Measurements from ENCODE around the gene PTGDS.

DNA sequence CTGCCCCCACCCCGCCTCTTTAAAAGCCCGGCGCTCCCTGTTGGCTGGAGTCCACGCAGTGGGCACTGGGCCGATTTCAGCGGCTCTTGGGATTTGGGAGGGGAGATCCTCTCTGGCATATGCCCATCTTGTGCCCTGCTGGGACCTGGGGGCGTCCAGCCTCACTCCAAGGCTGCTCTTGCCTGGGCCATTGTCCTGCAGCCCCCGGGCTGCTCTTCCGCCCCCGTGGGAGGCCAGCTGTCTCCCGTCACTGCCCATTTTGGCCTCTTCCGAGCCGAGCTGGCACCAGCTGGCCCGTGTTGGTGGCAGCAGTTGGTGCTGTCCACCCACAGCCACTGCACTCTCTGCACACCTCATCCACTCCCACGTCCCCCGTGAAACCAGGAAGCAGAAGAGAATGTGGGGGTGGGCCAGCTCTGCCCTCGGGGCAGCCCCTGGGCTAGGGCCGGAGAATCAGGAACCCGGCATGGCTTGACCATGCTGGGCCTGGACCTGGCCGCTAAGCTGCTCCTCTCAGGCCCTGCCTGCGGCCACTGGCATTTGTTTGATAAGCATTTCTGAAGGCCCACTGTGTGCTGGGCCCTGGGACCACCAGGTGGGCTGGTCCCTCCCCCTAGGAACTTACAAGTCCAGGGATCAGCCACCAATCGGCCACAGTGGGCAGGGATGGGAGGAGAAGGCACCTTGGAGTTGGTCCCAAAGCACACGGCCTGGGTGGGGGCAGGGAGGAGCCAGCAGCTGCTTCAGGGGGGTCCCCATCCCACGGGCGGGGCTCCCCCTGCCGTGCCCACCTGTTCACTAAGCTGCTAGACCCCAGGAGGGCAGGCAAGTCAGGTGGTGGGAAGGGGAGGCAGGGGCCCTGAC, 30.0 kb upstream of the PTGDS start:
- TF ChIP-seq, protein P1, sequence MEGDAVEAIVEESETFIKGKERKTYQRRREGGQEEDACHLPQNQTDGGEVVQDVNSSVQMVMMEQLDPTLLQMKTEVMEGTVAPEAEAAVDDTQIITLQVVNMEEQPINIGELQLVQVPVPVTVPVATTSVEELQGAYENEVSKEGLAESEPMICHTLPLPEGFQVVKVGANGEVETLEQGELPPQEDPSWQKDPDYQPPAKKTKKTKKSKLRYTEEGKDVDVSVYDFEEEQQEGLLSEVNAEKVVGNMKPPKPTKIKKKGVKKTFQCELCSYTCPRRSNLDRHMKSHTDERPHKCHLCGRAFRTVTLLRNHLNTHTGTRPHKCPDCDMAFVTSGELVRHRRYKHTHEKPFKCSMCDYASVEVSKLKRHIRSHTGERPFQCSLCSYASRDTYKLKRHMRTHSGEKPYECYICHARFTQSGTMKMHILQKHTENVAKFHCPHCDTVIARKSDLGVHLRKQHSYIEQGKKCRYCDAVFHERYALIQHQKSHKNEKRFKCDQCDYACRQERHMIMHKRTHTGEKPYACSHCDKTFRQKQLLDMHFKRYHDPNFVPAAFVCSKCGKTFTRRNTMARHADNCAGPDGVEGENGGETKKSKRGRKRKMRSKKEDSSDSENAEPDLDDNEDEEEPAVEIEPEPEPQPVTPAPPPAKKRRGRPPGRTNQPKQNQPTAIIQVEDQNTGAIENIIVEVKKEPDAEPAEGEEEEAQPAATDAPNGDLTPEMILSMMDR (IDR thresholded peaks at IDR 0.05): no peak
- TF ChIP-seq EZH2 (IDR thresholded peaks at IDR 0.05; ENCODE audit: borderline replicate concordance, insufficient read depth, low read depth, low read length, poor library complexity, severe bottlenecking): no peak

Measured in B cell (primary cell).